GM19099 (cell line): ENCODE data around the gene NAPA.

ENCODE experiments used
- POLR2A ChIP-seq: IDR thresholded peaks from 3 replicates; pipeline ENCODE4 v1.6.1; 2011; ENCODE audit warnings: low read depth; ENCODE audit not compliant: insufficient read length; ENCODE audit errors: extremely low read depth

NAPA gene

DNA sequence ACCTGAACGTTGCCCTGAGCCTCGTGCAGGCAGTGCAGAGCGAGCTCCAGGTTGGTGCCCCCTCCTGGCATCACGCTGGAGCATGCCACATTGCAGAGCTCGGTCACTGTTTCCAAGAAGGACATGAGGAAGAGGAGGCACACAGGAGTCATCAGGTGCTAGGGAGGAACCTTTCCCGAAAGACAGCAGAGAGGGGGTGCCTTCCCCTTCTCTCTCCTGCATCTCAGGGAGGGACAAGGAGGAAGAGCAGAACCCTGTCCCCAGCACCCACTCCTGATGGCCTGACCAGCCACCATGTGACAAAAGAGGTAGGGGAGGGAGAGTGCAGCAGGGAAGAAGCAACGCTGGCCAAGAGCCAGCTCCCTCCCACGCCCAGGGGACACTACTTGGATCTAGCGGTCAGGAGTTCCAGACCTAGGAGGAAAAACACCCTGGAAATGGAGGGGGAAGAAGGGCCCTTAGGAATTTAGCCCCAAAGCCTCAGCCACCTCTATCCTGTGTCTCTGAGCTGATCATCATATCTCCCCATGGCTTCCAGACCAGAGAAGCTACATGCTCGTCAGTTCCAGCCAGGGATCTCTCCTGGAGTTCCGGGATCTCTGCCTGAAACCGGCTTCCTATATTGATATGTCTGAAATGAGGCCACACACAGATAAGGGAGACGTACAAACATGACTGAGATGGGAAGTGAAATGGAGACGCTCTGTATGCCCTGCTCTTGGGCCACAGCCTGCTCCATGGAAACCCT, 17.0 kb upstream of the NAPA start:
- TF ChIP-seq POLR2A = no peak

DNA sequence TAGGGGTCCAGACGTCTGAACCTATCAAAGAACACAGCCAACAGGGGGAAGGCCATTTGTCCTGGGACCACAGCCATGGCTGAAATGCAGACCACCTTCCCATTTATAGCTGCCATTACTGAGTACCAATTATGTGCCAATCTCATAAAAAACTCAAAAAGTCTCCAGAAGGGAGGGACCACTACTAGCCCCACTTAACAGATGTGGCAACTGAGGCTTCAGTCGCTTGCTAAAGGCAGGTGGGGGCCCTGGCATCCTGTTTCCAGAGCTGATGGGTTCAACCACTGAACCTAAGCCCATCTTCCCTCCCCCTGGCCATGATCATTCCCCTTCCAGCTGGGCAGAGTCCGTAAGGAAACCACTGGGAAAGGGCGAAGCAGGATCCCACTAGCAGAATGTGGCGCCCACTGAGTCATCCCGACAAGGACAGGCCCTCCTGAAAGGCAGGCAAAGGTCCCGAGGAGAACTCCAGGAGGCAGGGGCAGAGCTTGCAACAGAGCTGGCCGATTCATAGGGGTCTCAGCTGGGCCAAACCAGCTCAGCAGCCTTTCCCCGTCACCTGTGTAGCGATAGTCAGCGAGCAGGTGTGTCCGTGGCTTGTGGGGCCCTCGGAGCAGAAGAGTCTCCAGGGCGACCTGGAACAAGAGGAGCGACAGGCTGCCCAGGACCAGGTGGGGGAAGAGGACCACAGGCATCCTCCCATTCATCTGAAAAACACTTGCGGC, 14.3 kb upstream of the NAPA start:
- TF ChIP-seq POLR2A = no peak

DNA sequence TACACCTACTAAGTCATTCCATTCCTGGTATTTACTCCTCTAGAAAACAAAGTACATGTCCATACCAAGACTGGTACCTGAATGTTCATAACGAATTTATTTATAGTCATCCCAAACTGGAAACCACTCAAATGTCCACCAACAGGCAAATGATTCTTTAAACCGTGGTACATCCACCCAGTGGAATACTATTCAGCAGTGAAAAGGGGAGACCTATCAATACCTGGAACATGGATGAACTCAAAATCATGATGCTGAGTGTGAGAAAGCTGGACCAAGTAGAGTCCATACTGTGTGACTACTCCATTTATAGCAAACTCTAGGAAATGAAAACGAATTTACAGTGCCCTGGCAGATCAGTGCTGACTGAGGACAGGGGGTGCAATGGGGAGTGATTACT, 11.9 kb upstream of the NAPA start:
- no peak for TF ChIP-seq POLR2A

DNA sequence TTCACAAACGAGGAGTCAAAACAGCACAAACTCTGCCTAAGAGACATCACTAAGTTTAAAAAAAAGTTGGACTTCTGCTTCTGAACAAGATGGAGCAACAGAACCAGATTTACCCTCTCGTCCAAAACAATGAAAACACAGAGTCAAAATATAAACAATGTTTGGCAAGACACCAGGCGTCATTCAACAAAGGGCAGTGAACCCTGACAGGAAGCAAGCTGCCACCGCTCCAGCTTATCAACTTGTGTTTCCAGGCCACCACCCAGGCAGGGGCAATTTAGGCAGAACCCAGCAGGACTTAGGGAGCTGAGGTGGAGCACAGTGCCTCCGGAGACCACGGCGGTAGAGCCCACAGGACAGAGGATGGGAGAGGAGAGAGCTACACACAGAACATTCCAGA, 8.6 kb upstream of the NAPA start:
- no peak for TF ChIP-seq POLR2A

DNA sequence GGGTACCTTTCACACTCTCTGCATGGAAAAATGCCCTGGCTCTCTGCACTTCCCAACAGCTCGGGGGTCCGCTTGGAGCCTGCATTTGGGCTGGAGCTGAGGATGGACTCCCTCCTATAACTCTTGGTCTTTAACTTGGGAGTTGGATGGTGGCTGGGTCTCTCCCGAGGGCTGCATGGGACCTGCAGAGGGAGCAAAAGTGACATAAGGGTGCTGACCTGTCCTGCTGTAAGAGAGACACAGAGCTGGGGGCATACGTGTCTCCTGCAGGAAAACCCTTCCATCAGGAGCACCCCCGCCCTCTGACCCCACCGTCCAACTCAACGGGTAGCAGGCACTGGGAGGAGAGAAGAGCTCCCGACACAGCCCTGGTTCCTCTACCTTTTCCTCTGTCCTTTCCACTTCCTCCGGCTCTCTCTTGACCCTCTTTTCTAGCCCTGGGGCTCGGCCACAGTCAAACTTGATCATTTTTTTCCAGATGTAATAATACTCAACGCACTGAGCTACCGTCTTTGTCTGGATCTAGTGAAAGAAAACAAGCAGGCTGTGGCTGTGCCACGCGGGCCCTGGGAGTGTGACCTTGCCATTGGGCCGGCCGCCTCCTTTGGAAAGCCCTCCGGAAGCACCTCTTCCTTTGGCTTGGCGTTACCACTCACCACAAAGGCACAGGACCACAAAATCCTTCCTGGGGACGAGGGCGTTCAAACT, 6.8 kb upstream of the NAPA start:
- TF ChIP-seq POLR2A = no peak

DNA sequence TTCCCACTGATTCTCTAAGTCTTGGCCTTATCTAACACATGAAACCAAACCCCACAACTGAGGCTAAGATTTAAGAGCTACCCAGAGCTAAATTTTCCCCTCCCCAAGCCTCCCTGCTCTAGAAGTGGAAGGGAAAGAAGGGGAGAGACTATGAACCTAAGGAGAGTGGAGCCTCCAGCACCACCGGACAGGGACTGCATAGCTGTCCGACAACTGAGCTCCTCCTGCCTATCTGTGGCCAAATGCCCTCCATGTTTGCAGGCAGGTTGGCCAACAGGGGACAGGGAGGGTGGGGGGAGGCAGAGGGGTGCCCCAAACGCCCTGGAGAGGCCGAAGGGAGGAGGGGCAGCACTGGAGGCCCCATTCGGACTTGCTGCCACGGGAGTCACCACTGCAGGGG, 6.0 kb upstream of the NAPA start:
- no peak for TF ChIP-seq POLR2A

DNA sequence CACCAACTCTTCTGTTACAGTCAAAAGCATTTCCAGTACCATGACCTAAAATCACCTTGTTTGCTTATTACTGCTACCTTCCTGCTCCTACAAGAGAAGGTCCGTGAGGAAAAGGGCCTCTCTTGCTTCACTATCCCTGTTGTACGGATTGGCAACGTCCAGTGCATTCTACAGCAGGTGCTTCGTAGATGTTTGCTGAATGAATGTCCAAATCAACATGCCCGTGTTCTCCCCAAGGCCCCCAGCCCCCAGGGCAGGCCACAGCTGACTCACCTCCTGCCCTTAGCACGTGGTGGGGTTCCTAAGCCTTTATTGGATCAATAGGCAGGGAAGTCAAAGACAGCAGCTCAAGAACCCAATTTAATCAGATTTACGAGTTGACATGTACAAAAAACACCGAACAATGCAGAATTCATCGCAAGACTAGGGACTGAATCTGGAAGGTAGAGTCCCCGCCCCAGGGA, 5.5 kb upstream of the NAPA start:
- TF ChIP-seq POLR2A = no peak

DNA sequence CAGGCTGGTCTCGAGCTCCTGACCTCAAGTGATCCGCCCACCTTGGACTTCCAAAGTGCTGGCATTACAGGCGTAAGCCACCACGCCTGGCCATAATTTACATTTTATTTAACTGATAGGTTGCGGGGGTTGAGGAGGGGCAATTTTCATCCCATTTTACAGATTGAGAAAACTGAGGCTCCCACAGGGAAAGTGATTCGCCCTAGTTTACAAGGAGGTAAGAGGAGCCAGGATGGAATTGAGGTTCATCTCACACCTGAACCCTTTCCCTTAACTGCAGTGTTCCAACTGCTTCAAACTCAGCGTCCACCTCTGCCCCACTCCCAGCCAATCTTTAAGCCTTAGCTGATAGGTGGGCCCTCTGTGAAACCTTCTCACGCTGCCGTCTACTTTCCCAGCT, 4.0 kb upstream of the NAPA start:
- no peak for TF ChIP-seq POLR2A

DNA sequence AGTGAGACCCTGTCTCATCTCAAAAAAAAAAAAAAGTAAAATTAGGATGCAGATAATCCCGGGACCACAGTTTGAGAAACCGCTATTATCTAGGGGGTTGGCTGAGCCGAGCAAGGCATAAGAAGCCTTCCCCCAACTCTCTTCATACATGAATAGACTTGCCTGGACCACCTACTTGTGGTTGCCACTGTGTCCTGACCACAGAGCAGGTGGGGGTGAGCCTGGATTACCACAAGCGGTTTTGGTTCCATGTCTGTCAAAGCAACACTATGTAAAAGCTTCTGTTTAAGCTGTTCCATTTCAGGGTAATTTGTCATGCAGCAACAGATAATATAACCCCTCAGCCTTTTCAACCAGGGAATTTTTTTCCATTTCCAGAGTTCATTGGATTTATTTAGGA, 3.3 kb upstream of the NAPA start:
- TF ChIP-seq POLR2A = no peak

DNA sequence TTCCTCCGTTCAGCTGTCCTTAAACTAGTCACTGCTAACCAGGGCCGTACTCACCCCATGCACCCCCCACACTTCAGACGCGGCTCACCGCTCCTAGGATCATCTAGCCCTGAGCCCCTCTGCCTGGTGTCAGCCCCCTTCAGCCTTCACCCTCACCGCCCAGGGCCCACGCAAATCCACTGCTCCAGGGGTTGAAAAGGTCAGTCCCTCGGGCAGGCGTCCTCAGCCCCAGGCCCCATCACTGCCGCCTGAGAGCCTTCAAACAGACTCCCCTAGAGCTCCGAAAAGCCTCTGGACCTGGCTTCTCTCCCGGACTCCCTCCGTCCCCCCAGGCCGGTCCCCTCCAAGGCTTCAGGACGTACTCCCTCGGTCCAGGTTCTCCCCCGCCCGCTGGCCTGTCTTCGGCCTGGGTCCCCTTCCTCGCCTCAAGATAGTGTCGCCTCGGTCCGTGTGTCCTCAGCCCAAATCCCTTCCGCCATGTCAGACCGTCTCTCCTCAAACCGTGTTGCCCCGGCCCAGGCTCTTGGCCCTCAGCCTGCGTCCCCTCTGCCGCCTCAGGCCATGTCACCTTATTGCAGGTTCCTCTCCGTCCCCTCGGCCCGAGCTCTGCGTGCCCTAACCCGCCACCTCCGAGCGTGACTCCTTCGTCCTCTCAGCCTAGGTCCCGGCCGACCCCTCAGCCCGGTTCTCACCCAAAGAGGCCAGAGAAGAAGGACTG, 553 bp downstream of the NAPA start:
- TF ChIP-seq POLR2A = no peak

DNA sequence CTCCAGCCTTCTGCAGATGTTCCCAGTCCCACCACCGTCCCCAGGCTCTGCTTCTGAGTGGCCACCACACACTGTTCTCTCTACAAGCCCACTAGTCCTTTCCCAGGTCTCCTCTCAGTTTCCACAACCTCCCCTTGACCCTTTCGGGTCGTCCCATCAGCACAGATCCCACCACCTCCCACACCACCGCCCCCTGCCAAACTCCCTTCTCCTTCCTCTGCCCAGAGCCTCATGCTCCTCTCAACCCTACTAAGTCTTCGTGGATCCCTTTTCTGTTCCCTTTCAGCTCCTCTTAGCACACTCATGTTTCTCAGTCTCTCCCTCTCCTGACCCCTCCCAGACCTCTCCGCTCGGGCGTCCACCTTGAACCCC, 1.9 kb downstream of the NAPA start:
- no peak for TF ChIP-seq POLR2A

DNA sequence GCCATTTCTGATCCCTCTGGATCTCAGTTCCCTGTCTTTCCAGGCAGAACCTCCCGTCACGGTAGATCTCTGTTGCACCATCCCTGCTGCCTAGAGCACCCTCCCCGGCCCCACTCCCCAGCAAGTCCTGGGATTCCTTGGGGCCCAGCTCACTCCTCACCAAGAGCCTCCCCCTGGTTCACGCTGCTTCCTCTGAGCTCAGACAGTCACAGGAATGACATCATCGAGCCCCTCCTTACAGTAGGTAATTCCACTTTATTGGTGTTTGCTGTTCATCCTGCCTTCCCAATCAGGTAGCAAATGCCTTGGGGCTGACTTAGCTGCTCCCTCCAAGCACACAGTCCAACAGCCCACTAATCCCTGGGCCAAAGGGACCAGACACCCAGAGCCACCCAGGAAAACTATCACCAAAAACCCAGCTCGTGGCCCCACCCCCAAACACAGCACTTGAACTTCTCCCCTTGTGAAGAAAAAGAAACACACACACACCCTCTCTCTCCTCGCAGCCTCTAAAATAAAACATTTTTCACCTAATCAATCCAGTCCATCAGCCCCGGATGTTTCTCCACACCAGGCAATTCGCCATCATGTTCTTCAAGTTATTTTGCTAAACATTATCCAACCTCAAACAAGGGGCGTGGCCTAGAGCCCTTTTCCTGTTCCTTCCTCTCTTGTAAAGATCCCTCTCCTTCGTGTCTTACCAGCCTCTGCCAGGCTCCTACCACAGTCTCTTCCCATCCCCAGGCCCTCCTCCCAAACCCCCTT, 2.5 kb downstream of the NAPA start:
- TF ChIP-seq POLR2A = no peak

DNA sequence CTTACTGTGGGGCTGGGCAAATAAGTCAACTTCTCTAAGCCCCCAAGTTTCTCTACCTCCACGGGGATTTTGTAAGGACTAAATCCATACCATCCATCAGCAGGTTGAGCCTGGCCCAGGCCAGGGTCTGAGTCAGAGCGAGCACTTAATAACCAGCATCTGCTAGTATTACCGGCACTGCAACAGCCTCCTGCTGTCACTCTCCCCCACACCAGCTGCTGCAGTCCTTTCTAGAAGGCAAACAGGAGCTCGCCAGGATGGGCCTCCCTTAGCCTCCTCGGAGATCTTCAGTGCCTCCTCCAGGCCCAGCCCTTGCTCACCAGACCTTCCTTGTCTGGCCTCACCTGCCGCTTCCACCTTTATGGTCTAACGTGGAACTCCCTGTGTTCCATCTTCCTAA, 3.2 kb downstream of the NAPA start:
- no peak for TF ChIP-seq POLR2A

DNA sequence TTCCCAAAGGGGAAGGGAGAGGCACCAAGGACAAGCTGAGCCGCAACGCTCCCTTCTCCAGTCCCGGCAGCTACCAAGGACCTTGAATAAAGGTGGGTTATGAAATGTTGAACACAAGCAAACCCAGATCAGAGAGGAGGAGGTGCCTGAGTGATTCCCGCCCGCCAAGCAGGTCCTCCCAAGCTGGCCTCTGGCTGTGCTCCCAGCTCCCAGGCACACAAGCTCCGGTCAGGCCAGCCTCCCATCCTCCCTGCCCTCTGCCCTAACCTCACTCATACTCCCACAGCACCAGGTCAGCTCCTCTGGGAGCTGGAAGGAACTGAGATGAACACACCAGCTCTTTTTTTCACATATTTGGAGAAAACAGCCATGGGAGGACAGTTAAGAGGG, 3.7 kb downstream of the NAPA start:
- TF ChIP-seq POLR2A = no peak

DNA sequence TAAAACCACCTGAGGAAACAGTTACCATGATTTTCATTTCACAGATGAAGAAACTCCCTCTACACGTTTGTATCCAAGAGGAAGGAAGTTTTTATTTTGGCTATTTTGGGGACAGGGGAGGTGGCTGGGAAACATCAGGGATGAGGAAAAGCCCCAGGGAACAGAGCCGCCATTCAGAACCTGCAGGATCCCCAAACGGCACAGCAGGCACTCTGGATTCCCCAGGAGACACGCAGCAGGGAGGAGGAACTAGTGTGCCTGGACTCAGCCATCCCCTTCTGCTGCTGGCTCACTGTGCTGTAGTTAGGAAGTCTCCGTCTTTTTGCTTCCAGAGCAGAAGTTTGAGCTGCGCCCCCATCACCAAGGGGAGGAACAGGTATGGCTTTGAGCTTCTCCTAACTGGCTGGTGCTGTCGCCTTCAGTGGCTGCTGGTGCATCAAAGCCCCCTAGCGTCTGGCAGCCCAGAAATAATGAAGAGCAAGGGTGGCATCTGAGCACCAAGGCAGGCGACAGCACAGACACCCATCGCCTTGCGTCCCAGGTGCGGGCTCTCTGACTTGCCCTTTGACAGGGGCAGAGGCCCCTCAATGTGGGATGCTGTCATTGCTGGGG, 4.2 kb downstream of the NAPA start:
- no peak for TF ChIP-seq POLR2A

DNA sequence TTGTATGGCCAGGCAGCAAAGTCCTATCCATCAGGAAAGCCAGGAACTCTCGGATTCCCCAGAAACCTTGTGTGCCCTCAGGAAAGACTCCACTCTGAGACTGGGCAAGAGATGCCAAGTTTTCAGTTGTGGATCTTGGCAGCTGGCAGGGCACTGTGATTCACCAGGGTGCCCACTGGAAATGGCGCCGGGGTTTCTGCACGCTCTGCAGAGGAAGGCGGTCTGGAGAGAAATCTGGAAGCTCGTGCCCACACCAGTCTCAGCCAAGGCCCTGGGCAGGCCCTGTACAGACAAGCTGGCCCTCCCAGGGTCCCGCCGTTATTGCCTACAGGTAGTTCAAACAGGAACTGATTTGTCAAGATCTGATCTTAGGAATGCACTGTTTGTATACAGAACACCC, 4.9 kb downstream of the NAPA start:
- TF ChIP-seq POLR2A = no peak
